Caco-2 (cell line): ENCODE measurements around the gene PLEKHA6. TPM values are rescaled to one million over a fixed set of nuclear protein-coding genes. Genes with fewer than 3 reads are reported as not detected.

Experiments used
- BruUV-seq: library from RNA; stranded (reverse); fragments of 400-500 nt; replicated peaks from 2 replicates; lab custom pipeline; 2021; lab: Mats Ljungman, UMichigan
- CTCF ChIA-PET: fragments of 300-600 bp; sonication (Branson Sonifier 250); formaldehyde crosslinking; loops from one replicate; lab custom pipeline; 2022; ENCODE audit warnings: antibody characterized with exemption; lab: Charles Lee
- POLR2A ChIA-PET: fragments of 300-600 bp; sonication (Branson Sonifier 250); formaldehyde crosslinking; loops from one replicate; lab custom pipeline; 2022; ENCODE audit warnings: antibody characterized with exemption; lab: Charles Lee
- DNase-seq, 2 experiments: peaks; one replicate each; pipeline versions ENCODE4 v3.0.0 to v3.0.0-alpha.2; 2020 to 2022
- H3K27me3 ChIP-seq: replicated peaks from 2 replicates; pipeline ENCODE4 v1.6.0; 2011; ENCODE audit warnings: low read length; ENCODE audit not compliant: control insufficient read depth, insufficient read depth
- H3K36me3 ChIP-seq: 2 replicates; pipeline ENCODE4 v1.5.1; 2011; ENCODE audit warnings: low read length; ENCODE audit not compliant: control insufficient read depth, insufficient read depth
- H3K4me1 ChIP-seq: fragments of 250-450 bp; sonication (Bioruptor Pico); 2 replicates; pipeline ENCODE4 v1.5.1; 2020; ENCODE audit warnings: mild to moderate bottlenecking
- H3K4me3 ChIP-seq: 2 replicates; pipeline ENCODE4 v1.5.1; 2011; ENCODE audit warnings: low read depth, mild to moderate bottlenecking, control low read depth, low read length
- H3K9me3 ChIP-seq: fragments of 250-450 bp; sonication (Bioruptor Pico); 2 replicates; pipeline ENCODE4 v1.5.1; 2020; ENCODE audit warnings: mild to moderate bottlenecking, moderate library complexity
- H3K27ac Mint-ChIP-seq: one replicate; pipeline ENCODE4 v1.8.0; 2022; ENCODE audit warnings: mixed read lengths; ENCODE audit not compliant: unreplicated experiment
- H3K27me3 Mint-ChIP-seq: one replicate; pipeline ENCODE4 v1.8.0; 2022; ENCODE audit warnings: mixed read lengths; ENCODE audit not compliant: insufficient read depth, unreplicated experiment
- H3K36me3 Mint-ChIP-seq: one replicate; pipeline ENCODE4 v1.8.0; 2022; ENCODE audit warnings: mild to moderate bottlenecking, mixed read lengths; ENCODE audit not compliant: insufficient read depth, unreplicated experiment
- H3K4me1 Mint-ChIP-seq: one replicate; pipeline ENCODE4 v1.8.0; 2022; ENCODE audit warnings: low read depth, mixed read lengths; ENCODE audit not compliant: unreplicated experiment
- H3K4me3 Mint-ChIP-seq: one replicate; pipeline ENCODE4 v1.8.0; 2022; ENCODE audit warnings: mild to moderate bottlenecking, moderate library complexity, mixed read lengths; ENCODE audit not compliant: unreplicated experiment
- H3K9me3 Mint-ChIP-seq: one replicate; pipeline ENCODE4 v1.8.0; 2022; ENCODE audit warnings: mixed read lengths; ENCODE audit not compliant: unreplicated experiment
- intact Hi-C: fragments of 100-400 bp; cut with micrococcal nuclease; formaldehyde crosslinking; loops from one replicate; pipeline ENCODE4 v1.10.0; 2022; ENCODE audit not compliant: unreplicated experiment
- total RNA-seq: library from RNA; stranded (reverse); gene quantifications from 2 replicates; pipeline ENCODE4 v1.2.3, GENCODE V29; 2022
- TF ChIP-seq, protein P1 (sequence below), 2 experiments: fragments of 200-600 bp in 1 of 2; IDR thresholded peaks; 1 replicate in 1 of 2; 2 replicates in 1 of 2; pipeline versions ENCODE4 v1.5.1 to v1.8.0; 2011 to 2022; ENCODE audit warnings: antibody characterized with exemption in 1 of 2, control low read depth in 1 of 2, inconsistent platforms in 1 of 2, low read depth in 1 of 2, low read length in 1 of 2, mild to moderate bottlenecking in 1 of 2, moderate library complexity in 1 of 2; ENCODE audit not compliant: insufficient read depth in 1 of 2, severe bottlenecking in 1 of 2, unreplicated experiment in 1 of 2

Gene PLEKHA6
- total RNA-seq, 1 experiment from 2014 or later = 18.8 TPM

DNA sequence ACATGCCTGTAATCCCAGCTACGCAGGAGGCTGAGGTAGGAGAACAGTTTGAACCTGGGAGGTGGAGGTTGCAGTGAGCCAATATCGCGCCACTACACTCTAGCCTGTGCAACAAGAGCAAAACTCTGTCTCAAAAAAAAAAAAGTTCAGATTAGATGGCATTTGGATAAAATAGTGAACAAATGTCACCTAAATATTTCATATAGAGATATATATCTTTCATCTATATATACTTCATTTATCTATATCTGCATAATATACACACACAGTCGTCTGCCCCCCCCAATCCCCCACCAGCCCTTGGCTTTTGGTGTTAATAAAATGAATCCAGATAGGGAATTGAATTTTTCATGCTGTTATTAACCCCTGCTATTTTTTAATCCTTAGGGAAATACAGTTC lies 46.9 kb upstream of the PLEKHA6 start:
- Histone ChIP-seq H3K4me1 (peaks cover 4% of the 10 kb centered on the region; the same call in 1 of the 2 replicates), H3K27me3 (no peaks in the 10 kb centered on the region), H3K36me3 (peaks cover 2% of the 10 kb centered on the region), H3K9me3 (no peaks in the 10 kb centered on the region), H3K4me3 (no peak overlapping the region)
- no peaks in the 10 kb centered on the region for H3K4me1 Mint-ChIP-seq
- H3K4me3 Mint-ChIP-seq = peak overlapping the region; percentile 86
- BruUV-seq = no TSS peak
- H3K9me3 Mint-ChIP-seq = no peaks in the 10 kb centered on the region
- TF ChIP-seq, protein P1, sequence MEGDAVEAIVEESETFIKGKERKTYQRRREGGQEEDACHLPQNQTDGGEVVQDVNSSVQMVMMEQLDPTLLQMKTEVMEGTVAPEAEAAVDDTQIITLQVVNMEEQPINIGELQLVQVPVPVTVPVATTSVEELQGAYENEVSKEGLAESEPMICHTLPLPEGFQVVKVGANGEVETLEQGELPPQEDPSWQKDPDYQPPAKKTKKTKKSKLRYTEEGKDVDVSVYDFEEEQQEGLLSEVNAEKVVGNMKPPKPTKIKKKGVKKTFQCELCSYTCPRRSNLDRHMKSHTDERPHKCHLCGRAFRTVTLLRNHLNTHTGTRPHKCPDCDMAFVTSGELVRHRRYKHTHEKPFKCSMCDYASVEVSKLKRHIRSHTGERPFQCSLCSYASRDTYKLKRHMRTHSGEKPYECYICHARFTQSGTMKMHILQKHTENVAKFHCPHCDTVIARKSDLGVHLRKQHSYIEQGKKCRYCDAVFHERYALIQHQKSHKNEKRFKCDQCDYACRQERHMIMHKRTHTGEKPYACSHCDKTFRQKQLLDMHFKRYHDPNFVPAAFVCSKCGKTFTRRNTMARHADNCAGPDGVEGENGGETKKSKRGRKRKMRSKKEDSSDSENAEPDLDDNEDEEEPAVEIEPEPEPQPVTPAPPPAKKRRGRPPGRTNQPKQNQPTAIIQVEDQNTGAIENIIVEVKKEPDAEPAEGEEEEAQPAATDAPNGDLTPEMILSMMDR (IDR thresholded peaks at IDR 0.05; ENCODE audit: insufficient read depth in 1 of 2, low read depth in 1 of 2, low read length in 1 of 2, severe bottlenecking in 1 of 2, unreplicated experiment in 1 of 2) = no peak
- CTCF ChIA-PET = interaction anchor here (0.7 to 3.1 kb wide), 2 partner anchors 8 to 259 kb away, joined by 3 to 20 read pairs; no protein-coding TSS in a partner anchor
- POLR2A ChIA-PET = no interaction called here
- peaks cover 81% of the 10 kb centered on the region for H3K36me3 Mint-ChIP-seq
- no peaks in the 10 kb centered on the region for H3K27me3 Mint-ChIP-seq
- DNase-seq = no peak
- intact Hi-C loops = no loop called here
- no peak overlapping the region for H3K27ac Mint-ChIP-seq

DNA sequence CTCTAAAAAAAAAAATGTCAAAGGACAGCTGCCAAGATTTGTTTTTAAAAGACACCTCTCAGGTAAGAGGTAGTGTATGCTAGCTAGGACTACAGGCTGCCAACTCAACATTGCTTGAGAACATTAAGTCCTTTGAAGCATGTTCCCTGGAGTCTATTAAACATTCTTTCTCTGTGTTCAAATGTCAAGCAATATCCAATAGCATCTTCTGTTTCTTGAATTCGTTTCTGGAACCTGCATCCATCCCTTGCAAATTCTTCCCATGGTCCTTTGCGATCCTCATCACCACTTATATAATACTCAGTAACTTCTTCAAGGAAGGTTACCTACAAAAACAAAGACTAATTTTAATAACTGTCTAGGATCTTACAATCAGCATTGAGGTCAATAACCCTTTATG lies 46.3 kb upstream of the PLEKHA6 start:
- no peak overlapping the region for H3K4me3 ChIP-seq
- POLR2A ChIA-PET = no interaction called here
- TF ChIP-seq, protein P1 (IDR thresholded peaks at IDR 0.05; ENCODE audit: insufficient read depth in 1 of 2, low read depth in 1 of 2, low read length in 1 of 2, severe bottlenecking in 1 of 2, unreplicated experiment in 1 of 2) = no peak
- no peaks in the 10 kb centered on the region for H3K9me3 ChIP-seq
- no peaks in the 10 kb centered on the region for H3K9me3 Mint-ChIP-seq
- intact Hi-C loops = no loop called here
- H3K36me3 Mint-ChIP-seq = peaks cover 82% of the 10 kb centered on the region
- BruUV-seq = no TSS peak
- no peak overlapping the region for H3K4me3 Mint-ChIP-seq
- H3K27me3 Mint-ChIP-seq = no peaks in the 10 kb centered on the region
- CTCF ChIA-PET = interaction anchor here (0.7 kb wide), 1 partner anchor 258 kb away, joined by 3 read pairs; no protein-coding TSS in a partner anchor
- no peak for DNase-seq
- H3K4me1 ChIP-seq = peaks cover 4% of the 10 kb centered on the region; the same call in 1 of the 2 replicates
- H3K27ac Mint-ChIP-seq = no peak overlapping the region
- H3K27me3 ChIP-seq = no peaks in the 10 kb centered on the region
- H3K4me1 Mint-ChIP-seq = peaks cover 3% of the 10 kb centered on the region
- peaks cover 2% of the 10 kb centered on the region for H3K36me3 ChIP-seq

DNA sequence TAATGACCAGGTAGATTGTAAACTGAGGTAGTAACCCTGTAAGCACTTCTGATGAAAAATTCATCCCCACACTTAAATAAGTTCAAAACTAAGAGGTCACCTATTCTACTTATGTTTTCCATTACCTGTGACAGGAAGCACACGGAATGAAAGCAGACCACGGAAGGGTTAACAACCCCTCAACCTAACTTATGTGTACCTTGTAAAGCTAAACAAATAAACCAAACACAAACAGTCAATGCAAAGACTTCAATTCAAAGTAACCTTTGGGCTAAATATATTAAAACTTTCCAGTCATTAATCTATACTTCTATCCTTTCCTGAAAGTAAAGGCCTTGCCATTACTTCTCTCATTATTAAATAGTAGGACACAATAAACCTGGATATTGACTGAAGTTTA lies 44.9 kb upstream of the PLEKHA6 start:
- Mint-ChIP-seq H3K27ac (no peak overlapping the region), H3K27me3 (no peaks in the 10 kb centered on the region), H3K36me3 (peaks cover 82% of the 10 kb centered on the region), H3K4me3 (no peak overlapping the region), H3K9me3 (no peaks in the 10 kb centered on the region), H3K4me1 (peaks cover 10% of the 10 kb centered on the region)
- BruUV-seq = no TSS peak
- ChIA-PET CTCF (no interaction called here), POLR2A (no interaction called here)
- no peaks in the 10 kb centered on the region for H3K27me3 ChIP-seq
- no peak overlapping the region for H3K4me3 ChIP-seq
- H3K4me1 ChIP-seq = peaks cover 4% of the 10 kb centered on the region; the same call in 1 of the 2 replicates
- intact Hi-C loops = no loop called here
- no peaks in the 10 kb centered on the region; the same call in none of the 2 replicates for H3K36me3 ChIP-seq
- no peaks in the 10 kb centered on the region for H3K9me3 ChIP-seq
- no peak for DNase-seq
- TF ChIP-seq, protein P1 (IDR thresholded peaks at IDR 0.05; ENCODE audit: insufficient read depth in 1 of 2, low read depth in 1 of 2, low read length in 1 of 2, severe bottlenecking in 1 of 2, unreplicated experiment in 1 of 2) = no peak
